GM12892 (cell line): ENCODE data around the gene TANGO2.

ENCODE experiments used
- POLR2A ChIP-seq: IDR thresholded peaks from 2 replicates; pipeline ENCODE4 v1.6.1; 2011; ENCODE audit warnings: low read depth, low read length, control low read depth
- POLR2AphosphoS5 ChIP-seq: IDR thresholded peaks from 2 replicates; pipeline ENCODE4 v1.6.1; 2011; ENCODE audit warnings: low read depth, low read length, control low read depth

- TF ChIP-seq POLR2AphosphoS5 (no peak), POLR2A (no peak)
Observed at GRCh38 chr22:20076627-20077172, 55.8 kb downstream of the TANGO2 start.
